Measurements from ENCODE around the gene PLA2R1.
"Not testable (repeated sequence)": the region's sequence is repeated elsewhere in the genome, so short reads cannot be mapped to it uniquely, and the experiment has no call there.

PLA2R1 gene

GRCh38 chr2:160063879-160064612, 1.6 kb upstream of the PLA2R1 start:
- no peak for DNase-seq (ENCODE audit: extremely low read depth in 1 of 2, low read depth in 1 of 2)

DNA sequence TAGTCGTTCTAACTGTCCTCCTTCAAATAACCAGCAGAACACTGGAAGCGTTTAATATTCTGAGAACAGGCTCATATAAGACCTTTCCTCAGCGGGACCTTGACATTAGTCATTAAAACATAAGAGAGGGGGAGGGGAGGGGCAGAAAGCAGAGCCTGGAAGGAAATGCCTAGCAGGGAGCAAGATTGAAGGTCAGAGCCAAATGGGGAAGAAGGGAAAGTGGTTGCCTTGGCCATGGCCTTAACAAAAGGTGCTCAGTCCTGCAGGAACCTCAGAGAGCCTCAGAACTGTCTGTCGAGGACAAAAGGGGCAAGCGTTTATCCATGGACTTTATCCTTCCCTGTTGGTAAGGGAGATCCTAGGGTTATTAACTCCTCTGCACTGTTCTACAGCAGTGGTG, 856 bp upstream of the PLA2R1 start:
- DNase-seq (ENCODE audit: extremely low read depth in 1 of 2, low read depth in 1 of 2): no peak

GRCh38 chr2:160061944-160062291, 497 bp downstream of the PLA2R1 start:
- no peak for DNase-seq (ENCODE audit: extremely low read depth in 1 of 2, low read depth in 1 of 2)

GRCh38 chr2:160061533-160061932, 882 bp downstream of the PLA2R1 start:
- no peak for DNase-seq (ENCODE audit: extremely low read depth in 1 of 2, low read depth in 1 of 2)

GRCh38 chr2:160060297-160060696, 2.1 kb downstream of the PLA2R1 start:
- DNase-seq (ENCODE audit: extremely low read depth in 1 of 2, low read depth in 1 of 2): no peak

DNA sequence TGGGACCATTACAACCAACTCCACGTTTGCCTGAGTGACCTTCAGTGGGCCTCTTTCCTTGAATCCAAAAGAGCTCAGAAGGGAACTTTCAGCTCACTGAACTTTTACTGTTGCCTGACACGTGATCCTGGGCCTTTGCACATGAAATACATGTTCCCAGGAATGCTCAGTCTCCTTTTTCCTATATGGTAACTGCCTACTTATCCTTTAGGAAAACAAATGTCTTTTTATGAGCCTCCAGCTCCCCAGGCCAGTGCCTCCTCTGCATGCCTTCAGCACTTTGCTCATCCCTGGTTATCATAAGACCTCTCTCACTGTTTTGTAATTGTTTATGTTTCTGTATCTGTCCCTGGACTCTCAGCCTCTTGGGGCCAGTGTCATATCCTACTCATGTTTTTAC, 5.1 kb downstream of the PLA2R1 start:
- no peak for DNase-seq (ENCODE audit: extremely low read depth in 1 of 2, low read depth in 1 of 2)

GRCh38 chr2:160055726-160056108, 6.7 kb downstream of the PLA2R1 start:
- DNase-seq (ENCODE audit: extremely low read depth in 1 of 2, low read depth in 1 of 2): no peak

GRCh38 chr2:160054984-160055725, 7.3 kb downstream of the PLA2R1 start:
- no peak for DNase-seq (ENCODE audit: extremely low read depth in 1 of 2, low read depth in 1 of 2)

GRCh38 chr2:160053946-160054345, 8.5 kb downstream of the PLA2R1 start:
- DNase-seq (ENCODE audit: extremely low read depth in 1 of 2, low read depth in 1 of 2): no peak

- DNase-seq (ENCODE audit: extremely low read depth in 1 of 2, low read depth in 1 of 2): no peak
Measured at GRCh38 chr2:160052531-160052930, 9.9 kb downstream of the PLA2R1 start.

DNA sequence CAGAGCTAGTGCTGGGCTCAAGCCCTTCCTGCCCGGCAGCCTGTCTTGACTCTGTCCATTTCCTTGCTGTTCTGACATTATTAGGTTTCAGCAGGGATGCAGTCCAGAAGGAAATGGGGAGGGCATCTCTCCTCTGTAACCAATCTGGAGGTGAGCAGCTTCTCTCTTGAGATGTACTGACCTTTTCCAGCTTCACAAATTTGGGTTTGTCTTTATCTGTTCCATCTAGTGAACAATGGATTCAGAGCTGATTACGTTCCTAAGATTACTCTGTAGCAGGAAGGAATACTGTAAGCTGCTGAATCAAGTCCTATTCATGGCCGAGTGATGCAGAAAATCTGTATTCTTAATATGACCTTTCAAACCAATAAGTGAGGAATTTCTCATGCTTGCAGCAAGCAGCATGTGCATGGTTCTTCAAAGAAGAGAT, 11.0 kb downstream of the PLA2R1 start:
- no peak for DNase-seq (ENCODE audit: extremely low read depth in 1 of 2, low read depth in 1 of 2)

GRCh38 chr2:160050147-160050546, 12.3 kb downstream of the PLA2R1 start:
- no peak for DNase-seq (ENCODE audit: extremely low read depth in 1 of 2, low read depth in 1 of 2)

- no peak for DNase-seq (ENCODE audit: extremely low read depth in 1 of 2, low read depth in 1 of 2)
Measured at GRCh38 chr2:160045703-160046210, 16.7 kb downstream of the PLA2R1 start.

DNA sequence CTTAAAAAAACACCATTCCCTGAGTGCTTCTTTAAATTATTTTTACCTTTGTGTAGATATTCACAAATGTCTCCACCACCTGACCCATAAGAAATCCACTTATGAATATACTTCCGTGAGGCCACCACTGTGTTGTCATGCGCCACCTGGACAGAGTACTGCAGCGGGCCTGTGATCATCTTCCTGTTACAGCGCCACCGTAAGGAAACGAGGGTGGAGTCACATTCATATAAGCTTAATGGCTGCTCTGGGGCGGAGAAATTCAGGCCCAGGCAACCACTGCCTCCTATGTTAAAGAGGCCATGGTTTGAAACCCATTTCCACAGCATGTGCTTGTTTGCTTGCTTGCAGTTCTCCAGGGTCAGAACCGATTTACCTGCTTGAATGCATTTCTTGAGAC, 17.7 kb downstream of the PLA2R1 start:
- no peak for DNase-seq (ENCODE audit: extremely low read depth in 1 of 2, low read depth in 1 of 2)

GRCh38 chr2:160043265-160043664, 19.1 kb downstream of the PLA2R1 start:
- DNase-seq (ENCODE audit: extremely low read depth in 1 of 2, low read depth in 1 of 2): no peak

GRCh38 chr2:160042054-160042453, 20.4 kb downstream of the PLA2R1 start:
- no peak for DNase-seq (ENCODE audit: extremely low read depth in 1 of 2, low read depth in 1 of 2)

- no peak for DNase-seq (ENCODE audit: extremely low read depth in 1 of 2, low read depth in 1 of 2)
Measured at GRCh38 chr2:160041091-160041490, 21.3 kb downstream of the PLA2R1 start.

DNA sequence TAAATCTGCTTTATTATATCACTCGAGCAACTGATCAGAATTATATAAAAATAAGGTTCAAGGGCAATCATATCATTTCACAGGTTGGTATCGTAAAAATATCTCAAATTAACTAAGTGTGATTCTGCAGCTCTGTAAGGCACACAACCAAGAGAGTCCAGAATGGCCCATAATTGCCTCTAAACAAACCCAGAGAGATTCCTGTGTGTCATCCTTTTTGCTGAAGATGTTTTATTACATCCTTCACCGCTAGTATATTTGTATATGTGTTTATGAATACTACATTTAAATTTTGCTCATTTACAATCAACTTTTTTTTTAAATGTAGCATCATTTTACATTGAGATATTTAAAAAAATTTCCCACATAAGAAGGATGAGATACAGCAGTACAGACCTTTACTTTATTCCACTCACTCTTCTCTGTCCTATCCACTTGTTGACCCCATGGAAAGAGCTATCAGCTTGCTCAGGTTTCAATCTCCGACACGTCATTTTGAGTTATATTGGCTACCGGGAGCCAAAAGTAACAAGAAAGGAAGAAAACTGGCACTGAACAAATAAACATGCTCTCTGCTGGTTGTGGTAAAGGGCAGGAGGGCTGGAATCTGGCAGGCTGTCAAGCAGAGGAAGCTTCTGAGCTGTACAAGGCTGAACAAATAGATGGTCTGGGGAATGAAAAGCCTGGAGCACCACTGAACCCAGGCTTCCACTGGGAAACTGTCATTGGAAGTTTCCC, 23.1 kb downstream of the PLA2R1 start:
- DNase-seq (ENCODE audit: extremely low read depth in 1 of 2, low read depth in 1 of 2): no peak

- not testable (repeated sequence) for DNase-seq (ENCODE audit: extremely low read depth in 1 of 2, low read depth in 1 of 2)
Measured at GRCh38 chr2:160038662-160039061, 23.8 kb downstream of the PLA2R1 start.

GRCh38 chr2:160036736-160037135, 25.7 kb downstream of the PLA2R1 start:
- no peak for DNase-seq (ENCODE audit: extremely low read depth in 1 of 2, low read depth in 1 of 2)

DNA sequence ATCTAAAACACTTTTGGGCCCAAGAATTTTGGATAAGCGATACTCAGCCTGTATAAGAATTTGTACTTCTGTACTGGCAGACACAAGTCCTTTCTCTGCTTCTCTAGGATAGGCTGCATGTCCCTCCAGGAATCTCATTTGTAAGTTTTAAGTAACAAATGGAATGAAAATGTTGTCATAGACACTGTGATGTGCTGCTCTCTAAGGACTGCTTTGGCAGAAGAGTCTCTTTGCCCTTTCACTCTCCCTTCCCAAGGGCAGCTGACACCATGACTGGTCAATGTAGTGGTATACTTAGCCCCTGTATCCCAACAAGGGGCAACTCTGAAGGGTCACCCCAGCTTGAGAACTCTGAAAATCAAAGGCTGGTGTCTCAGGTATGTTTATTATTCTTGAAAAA, 27.3 kb downstream of the PLA2R1 start:
- no peak for DNase-seq (ENCODE audit: extremely low read depth in 1 of 2, low read depth in 1 of 2)

DNA sequence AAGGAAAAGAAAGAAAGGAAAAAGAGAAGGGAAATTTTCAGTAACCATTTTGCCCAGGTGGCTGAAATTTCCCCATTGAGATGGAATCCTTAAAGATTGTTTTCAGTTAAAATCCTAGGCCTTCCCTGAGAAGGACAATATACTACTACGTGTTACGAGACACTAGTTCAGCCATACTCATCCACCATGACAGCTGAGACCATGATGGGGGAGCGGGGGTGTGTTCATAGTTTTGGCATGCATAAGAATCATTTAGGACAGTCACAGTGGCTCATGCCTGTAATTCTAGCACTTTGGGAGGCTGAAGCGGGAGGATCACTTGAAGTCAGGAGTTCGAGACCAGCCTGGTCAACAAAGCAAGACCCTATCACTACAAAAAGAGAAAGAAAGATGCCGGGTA, 28.0 kb downstream of the PLA2R1 start:
- DNase-seq (ENCODE audit: extremely low read depth in 1 of 2, low read depth in 1 of 2): no peak

All from activated CD8-positive, alpha-beta memory T cell treated with anti-CD3 and anti-CD28 coated beads for 1 hour (primary cell).